Hematopoietic multipotent progenitor cell treated with erythropoietin and hydrocortisone succinate and interleukin-3 and kit ligand, for 15 days (in vitro differentiated cells): ENCODE data around the gene NCKAP1.
"Not testable (repeated sequence)": the region's sequence is repeated elsewhere in the genome, so short reads cannot be mapped to it uniquely, and the experiment has no call there.

ENCODE experiments used
- DNase-seq: peaks from one replicate; pipeline ENCODE4 v3.0.0-alpha.2; 2015; ENCODE audit warnings: low spot score

The NCKAP1 gene

GRCh38 chr2:182876653-182877052 is 161.6 kb downstream of the NCKAP1 start:
- not testable (repeated sequence) for DNase-seq

- no peak for DNase-seq
Observed at GRCh38 chr2:182870227-182870626, 168.0 kb downstream of the NCKAP1 start.

GRCh38 chr2:182868054-182868796 is 170.0 kb downstream of the NCKAP1 start:
- no peak for DNase-seq

GRCh38 chr2:182867426-182868053 is 170.7 kb downstream of the NCKAP1 start:
- no peak for DNase-seq

GRCh38 chr2:182866461-182867406 is 171.5 kb downstream of the NCKAP1 start, which contains the start of gene FRZB:
Gene FRZB, minus strand, starts transcription at chr2:182866637. Its CDS starts 85 bp downstream, at chr2:182866552.
- DNase-seq, result no peak

GRCh38 chr2:182866095-182866460 is 172.2 kb downstream of the NCKAP1 start:
- DNase-seq, result no peak

- no peak for DNase-seq
Observed at GRCh38 chr2:182864949-182865570, 173.2 kb downstream of the NCKAP1 start.

GRCh38 chr2:182863642-182864041 is 174.6 kb downstream of the NCKAP1 start:
- DNase-seq, result no peak

- no peak for DNase-seq
Observed at GRCh38 chr2:182862091-182862490, 176.2 kb downstream of the NCKAP1 start.

- no peak for DNase-seq
Observed at GRCh38 chr2:182860858-182861257, 177.4 kb downstream of the NCKAP1 start.
